BLaER1 treated with 17β-estradiol and CSF1 and Interleukin-3, amounts not matched to agents 10 nM and 100 nM (cell line): ENCODE results near the gene SCARB2.
A peak's percentile ranks its signal among the peaks of the same experiment; 100 is the strongest.

ENCODE experiments used
- H3K27ac ChIP-seq, 11 experiments: shearing (Covaris generic); formaldehyde crosslinking; 2 replicates each; pipeline ENCODE4 v1.8.1; 2022
- H3K27me3 ChIP-seq, 11 experiments: shearing (Covaris generic); formaldehyde crosslinking; 2 replicates each; pipeline ENCODE4 v1.8.1; 2022
- H3K36me3 ChIP-seq, 11 experiments: shearing (Covaris generic); formaldehyde crosslinking; 2 replicates each; pipeline ENCODE4 v1.8.1; 2022
- H3K4me1 ChIP-seq, 10 experiments: shearing (Covaris generic); formaldehyde crosslinking; 2 replicates each; pipeline ENCODE4 v1.8.1; 2022
- H3K4me2 ChIP-seq, 11 experiments: shearing (Covaris generic); formaldehyde crosslinking; 2 replicates each; pipeline ENCODE4 v1.8.1; 2022
- H3K4me3 ChIP-seq, 10 experiments: shearing (Covaris generic); formaldehyde crosslinking; 2 replicates each; pipeline ENCODE4 v1.8.1; 2022
- H3K9ac ChIP-seq, 11 experiments: shearing (Covaris generic); formaldehyde crosslinking; 2 replicates each; pipeline ENCODE4 v1.8.1; 2022
- H3K9me3 ChIP-seq, 11 experiments: shearing (Covaris generic); formaldehyde crosslinking; replicated peaks in 1 of 11; 2 replicates each; pipeline ENCODE4 v1.8.1; 2022
- H4K20me1 ChIP-seq, 11 experiments: shearing (Covaris generic); formaldehyde crosslinking; 2 replicates each; pipeline ENCODE4 v1.8.1; 2022
- Cebpa-rat ChIP-seq, 11 experiments: shearing (Covaris generic); IDR thresholded peaks; 2 replicates each; pipeline ENCODE4 v1.8.1; 2022

SCARB2 gene

GRCh38 chr4:76215077-76215476 is 1.5 kb upstream of the SCARB2 start:
- peaks cover 0 to 17% (median 0%) of the 10 kb centered on the region in 11 experiments; a peak in 4 of 22 replicates for H3K36me3 ChIP-seq
- H3K4me1 ChIP-seq: peaks cover 47 to 84% (median 68%) of the 10 kb centered on the region in 10 experiments
- no peaks in the 10 kb centered on the region for H3K9me3 ChIP-seq
- peak overlapping the region in 3 of 11 experiments; percentile 87 to 89 (median 88); a peak in 6 of 22 replicates for H3K9ac ChIP-seq
- H3K4me2 ChIP-seq: peak overlapping the region; percentile 79 to 98 (median 94)
- H3K27me3 ChIP-seq: no peaks in the 10 kb centered on the region
- no peak for TF ChIP-seq Cebpa-rat (IDR thresholded peaks at IDR 0.05)
- H3K27ac ChIP-seq: peak overlapping the region in 4 of 11 experiments; percentile 87 to 91 (median 88); a peak in 5 of 22 replicates
- peaks cover 0 to 20% (median 0%) of the 10 kb centered on the region in 11 experiments; a peak in 7 of 22 replicates for H4K20me1 ChIP-seq
- H3K4me3 ChIP-seq: peak overlapping the region in 3 of 10 experiments; percentile 82 to 91 (median 84); a peak in 5 of 20 replicates

- peak overlapping the region; percentile 72 to 91 (median 77) for H3K4me3 ChIP-seq
- no peaks in the 10 kb centered on the region for H3K27me3 ChIP-seq
- H3K4me1 ChIP-seq: peaks cover 56 to 84% (median 68%) of the 10 kb centered on the region in 10 experiments
- H3K9ac ChIP-seq: peak overlapping the region; percentile 79 to 90 (median 88)
- H3K9me3 ChIP-seq: no peaks in the 10 kb centered on the region
- H4K20me1 ChIP-seq: peaks cover 0 to 20% (median 0%) of the 10 kb centered on the region in 11 experiments; a peak in 7 of 22 replicates
- H3K27ac ChIP-seq: peak overlapping the region; percentile 82 to 92 (median 88)
- peak overlapping the region; percentile 79 to 98 (median 94) for H3K4me2 ChIP-seq
- TF ChIP-seq Cebpa-rat (IDR thresholded peaks at IDR 0.05): no peak
- peaks cover 0 to 24% (median 0%) of the 10 kb centered on the region in 11 experiments; a peak in 5 of 22 replicates for H3K36me3 ChIP-seq
Measured at GRCh38 chr4:76214177-76214675, 602 bp upstream of the SCARB2 start.

- peak overlapping the region; percentile 82 to 92 (median 88) for H3K27ac ChIP-seq
Measured at GRCh38 chr4:76212851-76213414, 691 bp downstream of the SCARB2 start.

GRCh38 chr4:76211769-76212708 is 1.6 kb downstream of the SCARB2 start:
- peaks cover 63 to 85% (median 76%) of the 10 kb centered on the region in 10 experiments for H3K4me1 ChIP-seq
- H3K36me3 ChIP-seq: peaks cover 0 to 30% (median 0%) of the 10 kb centered on the region in 11 experiments; a peak in 5 of 22 replicates
- H4K20me1 ChIP-seq: peaks cover 0 to 23% (median 0%) of the 10 kb centered on the region in 11 experiments; a peak in 8 of 22 replicates
- peak overlapping the region; percentile 79 to 90 (median 88) for H3K9ac ChIP-seq
- peak overlapping the region; percentile 82 to 92 (median 88); a peak in 17 of 22 replicates for H3K27ac ChIP-seq
- peak overlapping the region; percentile 72 to 91 (median 77) for H3K4me3 ChIP-seq
- no peak for TF ChIP-seq Cebpa-rat (IDR thresholded peaks at IDR 0.05)
- H3K9me3 ChIP-seq: no peaks in the 10 kb centered on the region
- peak overlapping the region; percentile 79 to 98 (median 94) for H3K4me2 ChIP-seq
- H3K27me3 ChIP-seq: no peaks in the 10 kb centered on the region

More at GRCh38 chr4:76212851-76213414, 691 bp downstream of the SCARB2 start:
- TF ChIP-seq Cebpa-rat (IDR thresholded peaks at IDR 0.05): no peak
- Histone ChIP-seq H3K36me3 (peaks cover 0 to 25% (median 0%) of the 10 kb centered on the region in 11 experiments; a peak in 5 of 22 replicates), H3K9me3 (no peaks in the 10 kb centered on the region), H3K9ac (peak overlapping the region; percentile 79 to 90 (median 88)), H3K4me1 (peaks cover 63 to 83% (median 73%) of the 10 kb centered on the region in 10 experiments), H3K27me3 (no peaks in the 10 kb centered on the region), H3K4me2 (peak overlapping the region; percentile 79 to 98 (median 94)), H3K4me3 (peak overlapping the region; percentile 72 to 91 (median 77)), H4K20me1 (peaks cover 0 to 20% (median 0%) of the 10 kb centered on the region in 11 experiments; a peak in 7 of 22 replicates)

- no peaks in the 10 kb centered on the region for H3K9me3 ChIP-seq
- peaks cover 63 to 85% (median 76%) of the 10 kb centered on the region in 10 experiments for H3K4me1 ChIP-seq
- peak overlapping the region in 4 of 11 experiments; percentile 20 to 90 (median 88); a peak in 6 of 22 replicates for H3K9ac ChIP-seq
- H3K4me3 ChIP-seq: peak overlapping the region in 4 of 10 experiments; percentile 82 to 91 (median 86); a peak in 8 of 20 replicates
- H3K4me2 ChIP-seq: peak overlapping the region; percentile 42 to 98 (median 94); a peak in 20 of 22 replicates
- H3K27me3 ChIP-seq: no peaks in the 10 kb centered on the region
- peaks cover 0 to 46% (median 10%) of the 10 kb centered on the region in 11 experiments; a peak in 9 of 22 replicates for H3K36me3 ChIP-seq
- H4K20me1 ChIP-seq: peaks cover 0 to 39% (median 8%) of the 10 kb centered on the region in 11 experiments; a peak in 11 of 22 replicates
- peak overlapping the region in 5 of 11 experiments; percentile 20 to 89 (median 82); a peak in 8 of 22 replicates for H3K27ac ChIP-seq
- TF ChIP-seq Cebpa-rat (IDR thresholded peaks at IDR 0.05): no peak
Measured at GRCh38 chr4:76210452-76210851, 3.2 kb downstream of the SCARB2 start.

GRCh38 chr4:76209881-76210280 is 3.7 kb downstream of the SCARB2 start:
- Histone ChIP-seq H4K20me1 (peaks cover 0 to 45% (median 13%) of the 10 kb centered on the region in 11 experiments; a peak in 11 of 22 replicates), H3K4me3 (peak overlapping the region in 3 of 10 experiments; percentile 82 to 91 (median 84); a peak in 5 of 20 replicates), H3K27me3 (no peaks in the 10 kb centered on the region), H3K4me2 (peak overlapping the region; percentile 66 to 98 (median 94); a peak in 19 of 22 replicates), H3K36me3 (peaks cover 0 to 51% (median 10%) of the 10 kb centered on the region in 11 experiments; a peak in 9 of 22 replicates), H3K4me1 (peaks cover 63 to 84% (median 71%) of the 10 kb centered on the region in 10 experiments), H3K9ac (peak overlapping the region in 3 of 11 experiments; percentile 87 to 90 (median 88); a peak in 6 of 22 replicates), H3K9me3 (no peaks in the 10 kb centered on the region), H3K27ac (peak overlapping the region in 9 of 11 experiments; percentile 4 to 89 (median 71); a peak in 11 of 22 replicates)
- TF ChIP-seq Cebpa-rat (IDR thresholded peaks at IDR 0.05): no peak

GRCh38 chr4:76208005-76208765 is 5.4 kb downstream of the SCARB2 start:
- peak overlapping the region in 8 of 10 experiments; percentile 7 to 91 (median 39); a peak in 15 of 20 replicates for H3K4me3 ChIP-seq

More at GRCh38 chr4:76208005-76208765, 5.4 kb downstream of the SCARB2 start:
- Histone ChIP-seq H3K4me2 (peak overlapping the region; percentile 66 to 98 (median 94)), H3K9ac (peak overlapping the region; percentile 31 to 69 (median 59); a peak in 21 of 22 replicates), H4K20me1 (peaks cover 0 to 62% (median 13%) of the 10 kb centered on the region in 11 experiments; a peak in 11 of 22 replicates), H3K9me3 (no peaks in the 10 kb centered on the region), H3K27me3 (no peaks in the 10 kb centered on the region), H3K36me3 (peaks cover 0 to 63% (median 11%) of the 10 kb centered on the region in 11 experiments; a peak in 10 of 22 replicates), H3K4me1 (peaks cover 54 to 87% (median 65%) of the 10 kb centered on the region in 10 experiments), H3K27ac (peak overlapping the region; percentile 41 to 89 (median 71); a peak in 20 of 22 replicates)
- TF ChIP-seq Cebpa-rat (IDR thresholded peaks at IDR 0.05): no peak
